Thyroid gland (tissue), 4 donors: ENCODE measurements around the gene ACACA. TPM values are rescaled to one million over a fixed set of nuclear protein-coding genes. Genes with fewer than 3 reads are reported as not detected.

Source experiments
- DNase-seq, 2 donors: peaks; one replicate each; pipeline ENCODE4 v3.0.0-alpha.2; 2019
- H3K27ac ChIP-seq, 3 donors: fragments of 200-600 bp; sonication (generic); 1 replicate in 2 of 3; 2 replicates in 1 of 3; pipeline ENCODE4 v1.5.1; 2016 to 2019; ENCODE audit warnings: mild to moderate bottlenecking in 1 of 3, moderate library complexity in 1 of 3
- H3K27me3 ChIP-seq: fragments of 200-600 bp; sonication (generic); one replicate; pipeline ENCODE4 v1.5.1; 2019
- H3K36me3 ChIP-seq, 2 donors: fragments of 200-600 bp; sonication (generic); one replicate each; pipeline ENCODE4 v1.5.1; 2016 to 2019
- H3K4me1 ChIP-seq, 2 donors: fragments of 200-600 bp; sonication (generic); one replicate each; pipeline ENCODE4 v1.5.1; 2017 to 2019
- H3K4me3 ChIP-seq, 3 donors: fragments of 200-600 bp; sonication (generic); replicated peaks in 1 of 3; 1 replicate in 2 of 3; 2 replicates in 1 of 3; pipeline ENCODE4 v1.5.1; 2016; ENCODE audit warnings: mild to moderate bottlenecking in 1 of 3
- H3K9me3 ChIP-seq: fragments of 200-600 bp; sonication (generic); one replicate; pipeline ENCODE4 v1.5.1; 2017
- CTCF ChIP-seq, 6 experiments: fragments of 200-600 bp in 3 of 6; fragments of 450-650 bp in 3 of 6; sonication (generic) in 3 of 6; IDR thresholded peaks; one replicate each; pipeline ENCODE4 v1.5.1; 2016 to 2019; ENCODE audit warnings: antibody characterized with exemption in 6 of 6, mild to moderate bottlenecking in 2 of 6, inconsistent platforms in 1 of 6, moderate library complexity in 1 of 6
- POLR2A ChIP-seq, 2 donors: fragments of 450-650 bp; IDR thresholded peaks; one replicate each; pipeline ENCODE4 v1.6.1; 2017; ENCODE audit warnings: antibody characterized with exemption in 2 of 2, mild to moderate bottlenecking in 2 of 2, moderate library complexity in 1 of 2
- WGBS, 2 donors: methylation state at CpG; one replicate each; pipeline ENCODE4 v1.1.5; 2017; 5-methylcytosine and 5-hydroxymethylcytosine counted together
- intact Hi-C: fragments of 100-400 bp; cut with DNase I; formaldehyde crosslinking; loops from one replicate; pipeline ENCODE4 v1.15.1; 2023
- total RNA-seq, 4 donors: library from RNA; depleted of rRNA; stranded (reverse); fragments of >200 nt; gene quantifications; one replicate each; pipeline ENCODE4 v1.2.3, GENCODE V29; 2016

The ACACA gene
- total RNA-seq, 4 donors from 2014 or later = 27.2 to 55.7 (median 38.4) TPM

- TF ChIP-seq CTCF (IDR thresholded peaks at IDR 0.05) (no peak), POLR2A (IDR thresholded peaks at IDR 0.05) (no peak)
- H3K36me3 ChIP-seq = no peaks in the 10 kb centered on the region
- intact Hi-C loops = no loop called here
- H3K4me3 ChIP-seq = no peak overlapping the region
- H3K27ac ChIP-seq = no peak overlapping the region
- no peak for DNase-seq
- H3K27me3 ChIP-seq = no peaks in the 10 kb centered on the region
- no peaks in the 10 kb centered on the region for H3K9me3 ChIP-seq
- 98% methylated on average over 1 of the region's 1 CpG for WGBS, 2 donors
- H3K4me1 ChIP-seq = no peaks in the 10 kb centered on the region
Observed at GRCh38 chr17:37179893-37180292, 226.7 kb downstream of the ACACA start.

- H3K9me3 ChIP-seq = no peaks in the 10 kb centered on the region
- DNase-seq = no peak
- H3K4me1 ChIP-seq = no peaks in the 10 kb centered on the region
- no peaks in the 10 kb centered on the region for H3K36me3 ChIP-seq
- no peak for TF ChIP-seq POLR2A (IDR thresholded peaks at IDR 0.05)
- no peak for TF ChIP-seq CTCF (IDR thresholded peaks at IDR 0.05)
- H3K4me3 ChIP-seq = no peak overlapping the region
- intact Hi-C loops = no loop called here
- H3K27ac ChIP-seq = no peak overlapping the region
- no peaks in the 10 kb centered on the region for H3K27me3 ChIP-seq
- 61 to 64% methylated on average over 5 of the region's 5 CpGs for WGBS, 2 donors
Observed at GRCh38 chr17:37177254-37177870, 229.3 kb downstream of the ACACA start.

GRCh38 chr17:37176723-37177122 is 229.9 kb downstream of the ACACA start:
- no peaks in the 10 kb centered on the region for H3K9me3 ChIP-seq
- H3K4me1 ChIP-seq = no peaks in the 10 kb centered on the region
- TF ChIP-seq POLR2A (IDR thresholded peaks at IDR 0.05) (no peak), CTCF (IDR thresholded peaks at IDR 0.05) (no peak)
- DNase-seq = no peak
- H3K27ac ChIP-seq = no peak overlapping the region
- no peaks in the 10 kb centered on the region for H3K36me3 ChIP-seq
- no peak overlapping the region for H3K4me3 ChIP-seq
- no peaks in the 10 kb centered on the region for H3K27me3 ChIP-seq
- intact Hi-C loops = no loop called here

- whole genome bisulfite sequencing, 2 donors = 56 to 59% methylated on average over 5 of the region's 5 CpGs
- Histone ChIP-seq H3K9me3 (no peaks in the 10 kb centered on the region), H3K4me3 (no peak overlapping the region), H3K4me1 (no peaks in the 10 kb centered on the region), H3K27ac (no peak overlapping the region), H3K27me3 (no peaks in the 10 kb centered on the region), H3K36me3 (no peaks in the 10 kb centered on the region)
- peak in 3 of 6 experiments; percentile 26 to 41 (median 39) for TF ChIP-seq CTCF (IDR thresholded peaks at IDR 0.05)
- no peak for TF ChIP-seq POLR2A (IDR thresholded peaks at IDR 0.05)
- intact Hi-C loops = no loop called here
- DNase-seq = peak; percentile 12 to 30
Observed at GRCh38 chr17:37174205-37174604, 232.4 kb downstream of the ACACA start.

- H3K27me3 ChIP-seq = no peaks in the 10 kb centered on the region
- intact Hi-C loops = no loop called here
- TF ChIP-seq CTCF (IDR thresholded peaks at IDR 0.05) (no peak), POLR2A (IDR thresholded peaks at IDR 0.05) (no peak)
- DNase-seq = no peak
- 78 to 84% methylated on average over 2 of the region's 2 CpGs for WGBS, 2 donors
- H3K9me3 ChIP-seq = no peaks in the 10 kb centered on the region
- H3K4me3 ChIP-seq = no peak overlapping the region
- H3K27ac ChIP-seq = no peak overlapping the region
- H3K4me1 ChIP-seq = no peaks in the 10 kb centered on the region
- H3K36me3 ChIP-seq = no peaks in the 10 kb centered on the region
Observed at GRCh38 chr17:37170881-37171425, 235.7 kb downstream of the ACACA start.
